Measurements from ENCODE around the gene SLC39A5.

The SLC39A5 gene

GRCh38 chr12:56219840-56220239 lies 10.0 kb upstream of the SLC39A5 start:
- H3K9me3 ChIP-seq (ENCODE audit: control insufficient read depth, insufficient read depth, low read length) = no peaks in the 10 kb centered on the region
- H3K27me3 ChIP-seq (ENCODE audit: control insufficient read depth, insufficient read depth, low read length) = no peaks in the 10 kb centered on the region
- H3K9ac ChIP-seq (ENCODE audit: low read depth, low read length) = no peak overlapping the region
- peaks cover 20% of the 10 kb centered on the region for H3K4me1 ChIP-seq (ENCODE audit: control insufficient read depth, insufficient read depth, low read length)
- H3K4me3 ChIP-seq (ENCODE audit: low read depth, low read length) = no peak overlapping the region
- no peak overlapping the region for H3K27ac ChIP-seq (ENCODE audit: low read depth, low read length)
- peaks cover 21% of the 10 kb centered on the region for H3K36me3 ChIP-seq (ENCODE audit: control insufficient read depth, insufficient read depth, low read length)

- no peaks in the 10 kb centered on the region for H3K27me3 ChIP-seq (ENCODE audit: control insufficient read depth, insufficient read depth, low read length)
- H3K9ac ChIP-seq (ENCODE audit: low read depth, low read length) = peak overlapping the region; percentile 77
- peak overlapping the region; percentile 85 for H3K4me3 ChIP-seq (ENCODE audit: low read depth, low read length)
- H3K4me1 ChIP-seq (ENCODE audit: control insufficient read depth, insufficient read depth, low read length) = peaks cover 20% of the 10 kb centered on the region
- peaks cover 13% of the 10 kb centered on the region for H3K36me3 ChIP-seq (ENCODE audit: control insufficient read depth, insufficient read depth, low read length)
- peak overlapping the region; percentile 99 for H3K27ac ChIP-seq (ENCODE audit: low read depth, low read length)
- no peaks in the 10 kb centered on the region for H3K9me3 ChIP-seq (ENCODE audit: control insufficient read depth, insufficient read depth, low read length)
Measured at GRCh38 chr12:56220611-56221231, 9.1 kb upstream of the SLC39A5 start.

GRCh38 chr12:56221232-56221756 lies 8.6 kb upstream of the SLC39A5 start:
- H3K4me3 ChIP-seq (ENCODE audit: low read depth, low read length) = peak overlapping the region; percentile 85
- H3K9ac ChIP-seq (ENCODE audit: low read depth, low read length) = peak overlapping the region; percentile 77
- H3K9me3 ChIP-seq (ENCODE audit: control insufficient read depth, insufficient read depth, low read length) = no peaks in the 10 kb centered on the region
- H3K4me1 ChIP-seq (ENCODE audit: control insufficient read depth, insufficient read depth, low read length) = peaks cover 20% of the 10 kb centered on the region
- H3K27ac ChIP-seq (ENCODE audit: low read depth, low read length) = peak overlapping the region; percentile 99
- peaks cover 13% of the 10 kb centered on the region for H3K36me3 ChIP-seq (ENCODE audit: control insufficient read depth, insufficient read depth, low read length)
- H3K27me3 ChIP-seq (ENCODE audit: control insufficient read depth, insufficient read depth, low read length) = no peaks in the 10 kb centered on the region

GRCh38 chr12:56221757-56222530 lies 7.9 kb upstream of the SLC39A5 start, which contains the start of gene RNF41:
RNF41 (minus strand) TSS chr12:56221922; CDS start chr12:56214047, 7,875 bp downstream.
- Histone ChIP-seq H3K36me3 (ENCODE audit: control insufficient read depth, insufficient read depth, low read length) (peaks cover 10% of the 10 kb centered on the region; the same call in 1 of the 2 replicates), H3K9me3 (ENCODE audit: control insufficient read depth, insufficient read depth, low read length) (no peaks in the 10 kb centered on the region), H3K4me3 (ENCODE audit: low read depth, low read length) (peak within 1 kb of the TSS; percentile 85), H3K27me3 (ENCODE audit: control insufficient read depth, insufficient read depth, low read length) (no peaks in the 10 kb centered on the region), H3K4me1 (ENCODE audit: control insufficient read depth, insufficient read depth, low read length) (peaks cover 20% of the 10 kb centered on the region), H3K27ac (ENCODE audit: low read depth, low read length) (peak within 1 kb of the TSS; percentile 99), H3K9ac (ENCODE audit: low read depth, low read length) (peak within 1 kb of the TSS; percentile 77)

- Histone ChIP-seq H3K4me3 (ENCODE audit: low read depth, low read length) (peak overlapping the region; percentile 85), H3K36me3 (ENCODE audit: control insufficient read depth, insufficient read depth, low read length) (peaks cover 11% of the 10 kb centered on the region), H3K9ac (ENCODE audit: low read depth, low read length) (peak overlapping the region; percentile 77)
Measured at GRCh38 chr12:56222531-56222895, 7.3 kb upstream of the SLC39A5 start.

GRCh38 chr12:56223571-56224101 lies 6.2 kb upstream of the SLC39A5 start:
- Histone ChIP-seq H3K27me3 (ENCODE audit: control insufficient read depth, insufficient read depth, low read length) (no peaks in the 10 kb centered on the region), H3K27ac (ENCODE audit: low read depth, low read length) (peak overlapping the region; percentile 86), H3K36me3 (ENCODE audit: control insufficient read depth, insufficient read depth, low read length) (peaks cover 9% of the 10 kb centered on the region), H3K4me1 (ENCODE audit: control insufficient read depth, insufficient read depth, low read length) (peaks cover 20% of the 10 kb centered on the region), H3K9me3 (ENCODE audit: control insufficient read depth, insufficient read depth, low read length) (no peaks in the 10 kb centered on the region), H3K4me3 (ENCODE audit: low read depth, low read length) (peak overlapping the region; percentile 53), H3K9ac (ENCODE audit: low read depth, low read length) (peak overlapping the region; percentile 58; the same call in 1 of the 2 replicates)

More at GRCh38 chr12:56222531-56222895, 7.3 kb upstream of the SLC39A5 start:
- H3K4me1 ChIP-seq (ENCODE audit: control insufficient read depth, insufficient read depth, low read length) = peaks cover 20% of the 10 kb centered on the region
- peak overlapping the region; percentile 99 for H3K27ac ChIP-seq (ENCODE audit: low read depth, low read length)
- H3K9me3 ChIP-seq (ENCODE audit: control insufficient read depth, insufficient read depth, low read length) = no peaks in the 10 kb centered on the region
- H3K27me3 ChIP-seq (ENCODE audit: control insufficient read depth, insufficient read depth, low read length) = no peaks in the 10 kb centered on the region

GRCh38 chr12:56224102-56224701 lies 5.6 kb upstream of the SLC39A5 start, which contains the start of gene NABP2:
NABP2 (plus strand) TSS chr12:56224342; CDS start chr12:56224857, 515 bp downstream.
- H3K4me1 ChIP-seq (ENCODE audit: control insufficient read depth, insufficient read depth, low read length) = peaks cover 20% of the 10 kb centered on the region
- no peaks in the 10 kb centered on the region for H3K27me3 ChIP-seq (ENCODE audit: control insufficient read depth, insufficient read depth, low read length)
- peak within 1 kb of the TSS; percentile 86 for H3K27ac ChIP-seq (ENCODE audit: low read depth, low read length)
- peak within 1 kb of the TSS; percentile 73 for H3K4me3 ChIP-seq (ENCODE audit: low read depth, low read length)
- H3K9ac ChIP-seq (ENCODE audit: low read depth, low read length) = peak within 1 kb of the TSS; percentile 58; the same call in 1 of the 2 replicates
- H3K9me3 ChIP-seq (ENCODE audit: control insufficient read depth, insufficient read depth, low read length) = no peaks in the 10 kb centered on the region
- peaks cover 9% of the 10 kb centered on the region for H3K36me3 ChIP-seq (ENCODE audit: control insufficient read depth, insufficient read depth, low read length)

- Histone ChIP-seq H3K4me3 (ENCODE audit: low read depth, low read length) (peak overlapping the region; percentile 73), H3K9ac (ENCODE audit: low read depth, low read length) (no peak overlapping the region; the same call in 1 of the 2 replicates), H3K4me1 (ENCODE audit: control insufficient read depth, insufficient read depth, low read length) (peaks cover 20% of the 10 kb centered on the region), H3K27ac (ENCODE audit: low read depth, low read length) (no peak overlapping the region), H3K36me3 (ENCODE audit: control insufficient read depth, insufficient read depth, low read length) (peaks cover 9% of the 10 kb centered on the region), H3K9me3 (ENCODE audit: control insufficient read depth, insufficient read depth, low read length) (no peaks in the 10 kb centered on the region), H3K27me3 (ENCODE audit: control insufficient read depth, insufficient read depth, low read length) (no peaks in the 10 kb centered on the region)
Measured at GRCh38 chr12:56224954-56225353, 4.9 kb upstream of the SLC39A5 start.

GRCh38 chr12:56229082-56229481 lies 769 bp upstream of the SLC39A5 start:
- no peaks in the 10 kb centered on the region for H3K9me3 ChIP-seq (ENCODE audit: control insufficient read depth, insufficient read depth, low read length)
- no peaks in the 10 kb centered on the region for H3K27me3 ChIP-seq (ENCODE audit: control insufficient read depth, insufficient read depth, low read length)
- peaks cover 9% of the 10 kb centered on the region for H3K36me3 ChIP-seq (ENCODE audit: control insufficient read depth, insufficient read depth, low read length)
- no peak overlapping the region for H3K4me3 ChIP-seq (ENCODE audit: low read depth, low read length)
- H3K9ac ChIP-seq (ENCODE audit: low read depth, low read length) = no peak overlapping the region
- H3K27ac ChIP-seq (ENCODE audit: low read depth, low read length) = no peak overlapping the region
- no peaks in the 10 kb centered on the region for H3K4me1 ChIP-seq (ENCODE audit: control insufficient read depth, insufficient read depth, low read length)

GRCh38 chr12:56230432-56231183 lies 757 bp downstream of the SLC39A5 start:
- Histone ChIP-seq H3K9ac (ENCODE audit: low read depth, low read length) (no peak overlapping the region), H3K36me3 (ENCODE audit: control insufficient read depth, insufficient read depth, low read length) (peaks cover 9% of the 10 kb centered on the region), H3K27ac (ENCODE audit: low read depth, low read length) (peak overlapping the region; percentile 47), H3K4me3 (ENCODE audit: low read depth, low read length) (no peak overlapping the region), H3K4me1 (ENCODE audit: control insufficient read depth, insufficient read depth, low read length) (no peaks in the 10 kb centered on the region), H3K27me3 (ENCODE audit: control insufficient read depth, insufficient read depth, low read length) (no peaks in the 10 kb centered on the region), H3K9me3 (ENCODE audit: control insufficient read depth, insufficient read depth, low read length) (no peaks in the 10 kb centered on the region)

Measured in HUES48 (cell line).